DND-41 (cell line): Measurements from ENCODE around the gene FOXK1.

Experiments
- ATAC-seq: fragments of 200-7000 bp; cut with Tn5 transposase; 3 replicates; pipeline ENCODE4 v1.9.1; 2021; ENCODE audit warnings: low read depth; ENCODE audit not compliant: insufficient read depth
- DNase-seq: peaks from one replicate; pipeline ENCODE4 v3.0.0-alpha.2; 2020
- H2AFZ ChIP-seq: 2 replicates; pipeline ENCODE4 v1.6.0; 2012; ENCODE audit warnings: low read depth, low read length
- H3K27ac ChIP-seq: 2 replicates; pipeline ENCODE4 v1.5.1; 2012; ENCODE audit warnings: low read length, inconsistent platforms
- H3K27me3 ChIP-seq: fragments of 200-600 bp; sonication (generic); 2 replicates; pipeline ENCODE4 v1.6.0; 2012; ENCODE audit warnings: low read length, mild to moderate bottlenecking, inconsistent platforms; ENCODE audit not compliant: insufficient read depth, poor library complexity
- H3K36me3 ChIP-seq: 2 replicates; pipeline ENCODE4 v1.5.1; 2012; ENCODE audit warnings: low read length, inconsistent platforms; ENCODE audit not compliant: insufficient read depth
- H3K4me1 ChIP-seq: 2 replicates; pipeline ENCODE4 v1.5.1; 2012; ENCODE audit warnings: mild to moderate bottlenecking, low read length; ENCODE audit not compliant: insufficient read depth
- H3K4me2 ChIP-seq: 2 replicates; pipeline ENCODE4 v1.6.0; 2012; ENCODE audit warnings: mild to moderate bottlenecking, moderate library complexity, low read length, inconsistent platforms; ENCODE audit not compliant: insufficient read depth
- H3K4me3 ChIP-seq, 2 experiments: fragments of 200-600 bp in 1 of 2; shearing (Covaris generic) in 1 of 2; 2 replicates each; pipeline ENCODE4 v1.5.1; 2012 to 2016; ENCODE audit warnings: inconsistent platforms in 2 of 2, low read length in 2 of 2, mild to moderate bottlenecking in 2 of 2, low read depth in 1 of 2, moderate library complexity in 1 of 2
- H3K79me2 ChIP-seq: 2 replicates; pipeline ENCODE4 v1.6.0; 2012; ENCODE audit warnings: low read length, inconsistent platforms; ENCODE audit not compliant: insufficient read depth
- H3K9ac ChIP-seq: 2 replicates; pipeline ENCODE4 v1.6.0; 2012; ENCODE audit warnings: low read depth, mild to moderate bottlenecking, inconsistent platforms, low read length, moderate library complexity
- H3K9me3 ChIP-seq: 2 replicates; pipeline ENCODE4 v1.5.1; 2012; ENCODE audit warnings: low read length, moderate library complexity, mild to moderate bottlenecking, inconsistent platforms; ENCODE audit not compliant: insufficient read depth, severe bottlenecking
- H4K20me1 ChIP-seq: 2 replicates; pipeline ENCODE4 v1.6.0; 2012; ENCODE audit warnings: low read length; ENCODE audit not compliant: insufficient read depth
- EZH2 ChIP-seq: IDR thresholded peaks from 3 replicates; pipeline ENCODE4 v1.6.1; 2012; ENCODE audit warnings: borderline replicate concordance, low read depth, mild to moderate bottlenecking, moderate library complexity, low read length, inconsistent platforms; ENCODE audit not compliant: severe bottlenecking
- TF ChIP-seq, protein P1 (sequence below): IDR thresholded peaks from 2 replicates; pipeline ENCODE4 v1.5.1; 2012; ENCODE audit warnings: borderline replicate concordance, low read length, moderate library complexity, mild to moderate bottlenecking; ENCODE audit not compliant: poor library complexity, severe bottlenecking; ENCODE audit errors: extremely low read depth

FOXK1 gene

DNA sequence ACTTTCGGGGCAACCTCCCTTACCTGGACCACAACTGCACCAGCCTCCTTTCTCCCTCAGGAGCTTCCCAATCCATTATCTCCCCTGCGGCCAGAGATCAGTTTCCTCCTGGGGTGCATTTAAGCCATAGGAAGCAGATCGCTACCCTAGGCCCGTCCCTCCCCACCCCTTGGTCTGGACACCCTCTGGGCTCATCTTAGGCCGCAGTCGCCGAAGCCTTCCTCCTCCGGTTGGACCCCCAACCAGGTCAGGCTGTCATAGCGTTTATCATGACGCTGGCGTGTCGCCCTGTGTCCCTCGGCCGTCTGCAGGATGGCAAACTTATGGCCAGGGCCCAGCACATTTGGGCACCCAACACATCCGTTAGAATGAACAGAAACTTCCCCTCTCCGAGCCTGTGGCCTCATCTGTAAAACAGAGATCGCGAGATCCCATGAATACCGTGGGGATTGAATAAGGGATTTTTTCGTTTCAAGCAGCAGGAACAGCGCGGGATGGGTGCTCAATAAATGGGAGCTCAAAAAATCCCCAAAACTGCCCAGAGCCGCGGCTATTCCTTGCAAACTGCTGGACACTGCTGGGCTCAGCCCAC is 92.7 kb downstream of the FOXK1 start:
- H2AFZ ChIP-seq = peak overlapping the region; percentile 79
- peak overlapping the region; percentile 86 for H3K27ac ChIP-seq
- no peak for DNase-seq
- H3K79me2 ChIP-seq = peaks cover 37% of the 10 kb centered on the region
- H3K4me3 ChIP-seq = peak overlapping the region; percentile 91 to 99
- H3K4me1 ChIP-seq = peaks cover 37% of the 10 kb centered on the region
- H3K9ac ChIP-seq = peak overlapping the region; percentile 77
- H3K27me3 ChIP-seq = no peaks in the 10 kb centered on the region
- no peaks in the 10 kb centered on the region for H3K9me3 ChIP-seq
- peak; percentile 1; the same call in 1 of the 3 replicates for ATAC-seq
- H3K36me3 ChIP-seq = peaks cover 7% of the 10 kb centered on the region
- peak overlapping the region; percentile 75 for H3K4me2 ChIP-seq
- no peak for TF ChIP-seq EZH2
- TF ChIP-seq, protein P1, sequence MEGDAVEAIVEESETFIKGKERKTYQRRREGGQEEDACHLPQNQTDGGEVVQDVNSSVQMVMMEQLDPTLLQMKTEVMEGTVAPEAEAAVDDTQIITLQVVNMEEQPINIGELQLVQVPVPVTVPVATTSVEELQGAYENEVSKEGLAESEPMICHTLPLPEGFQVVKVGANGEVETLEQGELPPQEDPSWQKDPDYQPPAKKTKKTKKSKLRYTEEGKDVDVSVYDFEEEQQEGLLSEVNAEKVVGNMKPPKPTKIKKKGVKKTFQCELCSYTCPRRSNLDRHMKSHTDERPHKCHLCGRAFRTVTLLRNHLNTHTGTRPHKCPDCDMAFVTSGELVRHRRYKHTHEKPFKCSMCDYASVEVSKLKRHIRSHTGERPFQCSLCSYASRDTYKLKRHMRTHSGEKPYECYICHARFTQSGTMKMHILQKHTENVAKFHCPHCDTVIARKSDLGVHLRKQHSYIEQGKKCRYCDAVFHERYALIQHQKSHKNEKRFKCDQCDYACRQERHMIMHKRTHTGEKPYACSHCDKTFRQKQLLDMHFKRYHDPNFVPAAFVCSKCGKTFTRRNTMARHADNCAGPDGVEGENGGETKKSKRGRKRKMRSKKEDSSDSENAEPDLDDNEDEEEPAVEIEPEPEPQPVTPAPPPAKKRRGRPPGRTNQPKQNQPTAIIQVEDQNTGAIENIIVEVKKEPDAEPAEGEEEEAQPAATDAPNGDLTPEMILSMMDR = no peak
- peaks cover 8% of the 10 kb centered on the region for H4K20me1 ChIP-seq

- peaks cover 37% of the 10 kb centered on the region for H3K4me1 ChIP-seq
- H3K27me3 ChIP-seq = no peaks in the 10 kb centered on the region
- H4K20me1 ChIP-seq = peaks cover 8% of the 10 kb centered on the region
- peak; percentile 97 for DNase-seq
- peak; percentile 98 for ATAC-seq
- peaks cover 7% of the 10 kb centered on the region for H3K36me3 ChIP-seq
- no peak for TF ChIP-seq EZH2
- TF ChIP-seq, protein P1 = no peak
- H3K27ac ChIP-seq = peak within 1 kb of the TSS; percentile 86
- peak within 1 kb of the TSS; percentile 77 for H3K9ac ChIP-seq
- peak within 1 kb of the TSS; percentile 83 for H2AFZ ChIP-seq
- peaks cover 41% of the 10 kb centered on the region for H3K79me2 ChIP-seq
- H3K4me2 ChIP-seq = peak within 1 kb of the TSS; percentile 75
- peak within 1 kb of the TSS; percentile 91 to 99 for H3K4me3 ChIP-seq
- H3K9me3 ChIP-seq = no peaks in the 10 kb centered on the region
Measured at GRCh38 chr7:4775250-4775847, 93.3 kb downstream of the FOXK1 start, which contains the start of gene AP5Z1. Gene AP5Z1, plus strand, starts transcription at chr7:4775623. Its CDS starts 93 bp downstream, at chr7:4775716.

- H3K79me2 ChIP-seq = peaks cover 41% of the 10 kb centered on the region
- H3K4me2 ChIP-seq = peak overlapping the region; percentile 75
- no peaks in the 10 kb centered on the region for H3K9me3 ChIP-seq
- H3K27ac ChIP-seq = peak overlapping the region; percentile 80
- peaks cover 8% of the 10 kb centered on the region for H4K20me1 ChIP-seq
- DNase-seq (peak; percentile 41), ATAC-seq (peak; percentile 11)
- no peaks in the 10 kb centered on the region for H3K27me3 ChIP-seq
- peak overlapping the region; percentile 77 for H3K9ac ChIP-seq
- TF ChIP-seq EZH2 = no peak
- TF ChIP-seq, protein P1 = no peak
- peak overlapping the region; percentile 91 to 99 for H3K4me3 ChIP-seq
- peaks cover 12% of the 10 kb centered on the region for H3K36me3 ChIP-seq
- H3K4me1 ChIP-seq = peaks cover 37% of the 10 kb centered on the region
- H2AFZ ChIP-seq = peak overlapping the region; percentile 83
Measured at GRCh38 chr7:4775848-4776623, 93.9 kb downstream of the FOXK1 start.
